ENCODE results near the gene TPRX1. TPM values are rescaled to one million over a fixed set of nuclear protein-coding genes. Genes with fewer than 3 reads are reported as not detected.

Gene TPRX1
- total and polyA plus RNA-seq, 5 experiments from 2014 or later: not detected

DNA sequence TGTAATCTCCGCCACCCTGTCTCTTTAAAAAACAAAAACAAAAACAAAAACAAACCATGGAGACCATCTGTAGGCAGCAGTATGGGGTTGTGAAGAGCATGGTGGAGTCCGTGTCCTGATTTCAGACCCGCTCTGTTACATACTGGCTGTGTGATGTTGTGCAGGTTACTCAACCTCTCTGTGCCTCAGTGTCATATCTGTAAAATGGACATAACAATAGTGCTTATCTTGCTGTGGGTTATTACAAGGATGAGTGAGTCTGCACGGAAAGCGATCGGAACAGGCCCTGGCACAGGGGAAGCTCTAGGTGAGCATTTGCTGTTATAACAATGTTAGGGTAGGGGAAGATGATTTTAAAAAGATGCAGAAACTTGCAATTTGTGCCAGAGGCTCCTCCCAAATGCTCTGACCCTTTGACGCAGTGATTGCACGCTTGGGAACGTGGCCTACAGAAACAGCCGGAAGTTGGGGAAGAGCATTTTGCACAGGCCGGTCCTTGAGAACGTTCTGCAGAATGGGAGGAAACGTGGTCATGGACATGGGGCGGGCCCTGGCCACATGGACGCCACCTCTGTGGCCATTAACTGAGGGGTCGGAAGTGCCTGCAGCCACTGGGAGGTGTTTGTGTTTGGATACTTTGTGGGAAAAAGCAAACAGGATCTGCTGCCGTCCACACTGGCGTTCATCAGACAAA lies 41.6 kb downstream of the TPRX1 start:
- H3K27ac Mint-ChIP-seq: peak overlapping the region in 3 of 10 donors; percentile 3 to 11 (median 8)
- H3K27me3 Mint-ChIP-seq: no peaks in the 10 kb centered on the region
- H3K4me3 Mint-ChIP-seq: no peak overlapping the region
- DNase-seq: no peak
- ATAC-seq: no peak
- peaks cover 0 to 4% (median 2%) of the 10 kb centered on the region in 4 donors for H3K4me1 Mint-ChIP-seq
- H3K9me3 Mint-ChIP-seq: no peaks in the 10 kb centered on the region
- POLR2A ChIA-PET: interaction anchor here (1.1 kb wide), 1 partner anchor 14 kb away, joined by 3 read pairs; no protein-coding TSS in a partner anchor
- peaks cover 4 to 19% (median 9%) of the 10 kb centered on the region in 3 donors for H3K36me3 Mint-ChIP-seq

DNA sequence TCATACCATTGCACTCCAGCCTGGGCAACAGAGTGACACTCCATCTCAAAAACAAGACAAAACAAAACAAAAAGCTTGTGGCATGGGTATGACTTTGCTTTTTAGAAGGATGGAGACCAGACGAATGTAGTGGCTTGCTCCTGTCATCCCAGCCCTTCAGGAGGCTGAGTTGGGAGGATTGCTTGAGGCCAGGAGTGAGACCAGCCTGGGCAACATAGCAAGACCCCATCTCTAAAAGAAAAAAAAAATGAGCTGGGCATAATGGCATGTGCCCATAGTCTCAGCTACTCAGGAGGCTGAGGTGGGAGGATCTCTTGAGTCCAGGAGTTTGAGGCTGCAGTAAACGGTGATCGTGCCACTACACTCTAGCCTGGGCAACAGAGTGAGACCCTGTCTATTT lies 42.2 kb downstream of the TPRX1 start:
- POLR2A ChIA-PET: no interaction called here
- Mint-ChIP-seq H3K9me3 (no peaks in the 10 kb centered on the region), H3K36me3 (peaks cover 4 to 25% (median 9%) of the 10 kb centered on the region in 3 donors), H3K27ac (peak overlapping the region in 3 of 10 donors; percentile 8 to 78 (median 11)), H3K4me3 (no peak overlapping the region), H3K4me1 (peaks cover 0 to 4% (median 2%) of the 10 kb centered on the region in 4 donors), H3K27me3 (no peaks in the 10 kb centered on the region)
- ATAC-seq (no peak), DNase-seq (no peak)

DNA sequence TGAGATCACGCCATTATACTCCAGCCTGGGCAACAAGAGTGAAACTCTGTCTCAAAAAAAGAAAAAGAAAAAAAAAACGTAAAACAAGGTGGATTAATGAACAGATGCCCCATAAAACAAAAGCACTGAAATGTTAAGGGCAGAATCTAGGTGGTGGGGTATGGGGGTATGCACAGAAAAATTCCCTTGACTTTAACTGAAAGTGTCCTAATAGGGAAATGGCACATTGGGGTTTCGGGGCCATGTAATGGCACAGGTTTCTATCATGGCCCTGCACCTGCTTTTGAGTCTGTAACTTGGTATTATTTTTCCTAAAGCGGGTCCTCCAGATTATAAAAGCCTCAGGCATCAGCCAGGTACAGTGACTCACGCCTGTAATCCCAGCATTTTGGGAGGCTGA lies 42.8 kb downstream of the TPRX1 start:
- no peaks in the 10 kb centered on the region for H3K27me3 Mint-ChIP-seq
- no peaks in the 10 kb centered on the region for H3K9me3 Mint-ChIP-seq
- peak overlapping the region in 1 of 10 donors; percentile 78 for H3K27ac Mint-ChIP-seq
- ATAC-seq (no peak), DNase-seq (no peak)
- POLR2A ChIA-PET: interaction anchor here (0.6 kb wide), 1 partner anchor 20 kb away, joined by 3 read pairs; no protein-coding TSS in a partner anchor
- peaks cover 0 to 4% (median 2%) of the 10 kb centered on the region in 4 donors for H3K4me1 Mint-ChIP-seq
- H3K4me3 Mint-ChIP-seq: no peak overlapping the region
- peaks cover 4 to 31% (median 9%) of the 10 kb centered on the region in 3 donors for H3K36me3 Mint-ChIP-seq

DNA sequence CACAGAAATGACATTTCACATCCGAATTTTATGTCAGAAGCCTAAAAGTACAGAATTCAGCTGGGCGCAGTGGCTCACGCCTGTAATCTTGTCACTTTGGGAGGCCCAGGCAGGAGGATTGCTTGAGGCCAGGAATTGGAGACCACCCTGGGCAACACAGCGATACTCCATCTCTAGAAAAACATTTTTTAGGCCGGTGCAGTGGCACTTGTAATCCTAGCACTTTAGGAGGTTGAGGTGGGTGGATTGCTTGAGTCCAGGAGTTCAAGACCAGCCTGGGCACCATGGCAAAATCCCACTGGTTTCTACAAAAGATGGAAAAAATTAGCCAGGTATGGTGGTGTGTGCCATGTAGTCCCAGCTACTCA lies 43.7 kb downstream of the TPRX1 start:
- Mint-ChIP-seq H3K9me3 (no peaks in the 10 kb centered on the region), H3K27ac (peak overlapping the region in 1 of 10 donors; percentile 84), H3K36me3 (peaks cover 4 to 37% (median 9%) of the 10 kb centered on the region in 3 donors), H3K4me3 (no peak overlapping the region), H3K27me3 (no peaks in the 10 kb centered on the region), H3K4me1 (peaks cover 0 to 4% (median 2%) of the 10 kb centered on the region in 4 donors)
- POLR2A ChIA-PET: no interaction called here
- ATAC-seq: no peak
- DNase-seq: no peak

DNA sequence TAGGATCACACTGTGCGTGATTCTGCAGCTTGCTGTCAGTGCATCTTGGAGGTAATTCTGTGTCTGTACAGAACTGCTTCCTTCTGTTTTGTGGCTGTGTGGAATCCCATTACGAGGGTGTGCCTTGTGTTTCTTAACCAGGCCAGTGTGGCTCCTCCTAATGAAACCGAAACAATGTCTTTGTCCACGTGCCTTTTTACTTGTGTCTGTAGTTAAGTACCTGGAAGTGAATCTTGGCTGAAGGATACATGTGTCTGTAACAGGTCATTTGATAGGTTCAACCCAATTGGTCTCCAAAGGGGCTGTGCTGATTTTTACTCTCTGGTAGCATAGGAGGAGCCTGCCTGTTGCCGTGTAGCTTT lies 45.9 kb downstream of the TPRX1 start:
- Mint-ChIP-seq H3K27ac (peak overlapping the region in 2 of 10 donors; percentile 5 to 9), H3K4me3 (no peak overlapping the region), H3K36me3 (peaks cover 4 to 50% (median 13%) of the 10 kb centered on the region in 3 donors), H3K4me1 (peaks cover under 1 to 6% (median 3%) of the 10 kb centered on the region in 4 donors), H3K27me3 (no peaks in the 10 kb centered on the region), H3K9me3 (no peaks in the 10 kb centered on the region)
- no peak for DNase-seq
- ATAC-seq: no peak
- POLR2A ChIA-PET: no interaction called here

DNA sequence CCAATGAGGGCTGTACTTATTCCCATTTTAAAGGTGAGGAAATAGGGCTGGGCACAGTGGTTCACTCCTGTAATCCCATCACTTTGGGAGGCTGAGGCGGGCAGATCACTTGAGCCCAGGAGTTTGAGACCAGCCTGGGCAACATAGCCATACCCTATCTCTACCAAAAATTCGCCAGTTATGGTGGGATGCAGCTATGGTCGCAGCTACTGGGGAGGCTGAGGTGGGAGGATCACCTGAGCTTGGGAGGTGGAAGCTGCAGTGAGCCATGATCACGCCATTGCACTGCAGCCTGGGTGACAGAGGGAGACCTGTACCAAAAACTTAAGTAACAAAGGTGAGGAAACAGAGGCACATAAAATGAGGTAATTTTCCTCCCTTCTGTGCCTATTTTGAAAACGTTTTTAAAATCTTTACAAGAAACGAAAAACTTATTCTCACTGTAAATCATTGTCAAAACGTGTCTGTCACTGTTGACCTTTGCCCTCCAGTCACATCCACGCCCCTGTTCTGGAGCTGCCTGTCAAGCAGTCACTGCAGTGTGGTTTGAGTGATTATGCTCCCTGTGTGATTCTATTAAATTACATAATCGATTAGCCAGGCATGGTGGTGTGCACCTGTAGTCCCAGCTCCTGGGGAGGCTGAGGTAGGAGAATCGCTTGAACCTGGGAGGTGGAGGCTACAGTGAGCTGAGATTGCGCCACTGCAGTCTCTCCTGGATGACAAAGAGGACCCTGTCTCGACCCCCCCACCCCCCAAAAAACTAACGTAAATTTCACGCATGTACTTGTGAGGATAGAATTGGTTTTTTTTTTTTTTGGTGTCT lies 46.5 kb downstream of the TPRX1 start:
- no peaks in the 10 kb centered on the region for H3K27me3 Mint-ChIP-seq
- H3K9me3 Mint-ChIP-seq: no peaks in the 10 kb centered on the region
- peaks cover 4 to 56% (median 16%) of the 10 kb centered on the region in 3 donors for H3K36me3 Mint-ChIP-seq
- no peak overlapping the region for H3K4me3 Mint-ChIP-seq
- no peak for DNase-seq
- peak overlapping the region in 4 of 10 donors; percentile 36 to 74 (median 57) for H3K27ac Mint-ChIP-seq
- no peak for ATAC-seq
- POLR2A ChIA-PET: no interaction called here
- peaks cover 4 to 12% (median 6%) of the 10 kb centered on the region in 4 donors for H3K4me1 Mint-ChIP-seq

DNA sequence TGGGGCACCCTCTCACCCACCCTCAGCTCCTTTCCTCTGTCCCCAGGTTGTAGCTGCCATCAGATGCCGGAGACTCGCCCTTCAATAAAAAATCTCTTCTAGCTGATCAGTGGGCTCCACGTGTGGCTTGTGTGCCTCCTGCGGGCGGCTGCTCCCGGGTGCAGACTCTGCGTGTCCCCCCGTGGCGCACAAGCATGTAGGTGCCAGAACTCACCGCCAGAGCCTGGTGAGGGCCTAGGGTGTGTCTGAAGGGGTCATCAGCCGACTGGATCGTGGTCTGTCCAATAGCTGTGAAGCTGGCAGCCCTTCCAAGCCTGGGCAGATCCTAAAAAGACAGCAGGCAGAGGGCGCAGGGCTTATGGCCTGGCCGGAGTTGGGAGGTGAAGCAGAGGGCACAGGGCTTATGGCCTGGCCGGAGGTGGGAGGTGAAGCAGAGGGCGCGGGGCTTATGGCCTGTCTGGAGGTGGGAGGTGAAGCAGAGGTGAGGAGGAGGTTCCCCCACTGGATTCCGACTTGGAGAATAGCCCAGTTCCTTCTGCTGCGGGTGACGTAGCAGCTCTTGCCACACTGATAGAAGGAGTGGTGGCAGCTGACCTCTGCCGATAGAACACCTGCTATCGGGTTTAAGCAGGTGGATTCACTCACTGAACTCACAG lies 47.3 kb downstream of the TPRX1 start:
- POLR2A ChIA-PET: interaction anchor here (1.5 kb wide), 1 partner anchor 11 kb away, joined by 3 read pairs; no protein-coding TSS in a partner anchor
- Mint-ChIP-seq H3K27me3 (no peaks in the 10 kb centered on the region), H3K36me3 (peaks cover 4 to 64% (median 18%) of the 10 kb centered on the region in 3 donors), H3K4me1 (peaks cover 5 to 19% (median 12%) of the 10 kb centered on the region in 4 donors), H3K9me3 (no peaks in the 10 kb centered on the region), H3K4me3 (peak overlapping the region in 2 of 10 donors; percentile 14 to 19), H3K27ac (peak overlapping the region in 1 of 10 donors; percentile 71)
- ATAC-seq (no peak), DNase-seq (no peak)

DNA sequence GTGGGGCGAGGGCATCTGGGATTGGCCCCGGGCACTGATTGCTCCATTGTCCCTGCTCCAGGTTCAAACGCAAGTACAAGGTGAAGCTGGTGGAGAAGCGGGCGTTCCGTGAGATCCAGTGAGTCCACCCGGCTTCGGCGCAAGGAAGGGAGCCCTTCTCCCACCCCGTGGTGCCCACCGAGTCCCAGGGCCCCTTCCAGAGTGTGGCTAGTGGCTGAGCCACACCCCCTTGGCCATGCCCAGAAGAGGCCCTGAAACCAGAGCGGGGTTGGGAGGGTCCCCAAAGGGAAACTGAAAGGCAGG lies 47.8 kb downstream of the TPRX1 start:
- DNase-seq (no peak), ATAC-seq (no peak)
- Mint-ChIP-seq H3K27me3 (no peaks in the 10 kb centered on the region), H3K4me1 (peaks cover 5 to 22% (median 12%) of the 10 kb centered on the region in 4 donors), H3K36me3 (peaks cover 4 to 68% (median 18%) of the 10 kb centered on the region in 3 donors), H3K9me3 (no peaks in the 10 kb centered on the region), H3K4me3 (no peak overlapping the region), H3K27ac (peak overlapping the region in 2 of 10 donors; percentile 3 to 71)
- POLR2A ChIA-PET: interaction anchor here (1.5 kb wide), 1 partner anchor 10 kb away, joined by 3 read pairs; no protein-coding TSS in a partner anchor

DNA sequence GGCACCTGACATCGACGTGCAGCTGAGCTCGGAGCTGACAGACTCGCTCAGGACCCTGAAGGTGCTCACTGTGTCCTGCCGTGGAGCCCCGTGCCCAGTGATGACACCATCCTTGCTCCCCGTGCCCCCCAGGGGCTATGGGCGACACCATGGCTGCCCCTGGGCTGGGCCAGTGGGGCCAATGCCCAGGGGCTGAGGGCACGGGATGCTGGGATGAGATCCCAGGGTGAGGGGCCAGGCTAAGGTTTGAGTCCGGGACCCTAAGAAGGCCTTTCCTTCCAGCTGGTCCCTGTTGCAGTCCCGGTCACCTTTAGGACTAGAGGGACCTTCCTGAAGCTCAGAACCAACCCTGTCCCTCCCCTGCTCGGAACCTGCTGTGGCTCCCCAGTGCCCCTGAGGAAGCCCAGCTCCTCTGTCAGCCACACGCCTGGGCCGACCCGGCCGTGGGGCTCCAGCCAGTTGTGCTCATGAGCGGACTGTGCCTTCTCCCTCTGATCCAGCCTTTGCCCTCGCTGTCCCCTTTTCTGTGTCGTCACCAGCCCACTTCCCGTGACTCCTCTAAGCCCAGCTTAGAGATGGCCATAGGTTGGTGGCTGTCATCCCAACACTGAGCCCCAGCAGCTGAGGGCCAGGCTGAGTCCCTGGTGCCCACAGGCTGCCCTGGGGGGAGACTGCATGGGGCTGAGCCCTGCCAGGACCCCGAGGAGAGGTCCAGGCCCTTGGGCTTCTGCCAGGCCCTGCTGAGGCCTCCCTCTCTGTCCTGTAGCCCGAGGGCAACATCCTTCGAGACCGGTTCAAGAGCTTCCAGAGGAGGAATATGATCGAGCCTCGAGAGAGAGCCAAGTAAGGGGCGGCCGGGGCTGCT lies 48.4 kb downstream of the TPRX1 start:
- Mint-ChIP-seq H3K9me3 (no peaks in the 10 kb centered on the region), H3K36me3 (peaks cover 4 to 73% (median 18%) of the 10 kb centered on the region in 3 donors), H3K4me1 (peaks cover 5 to 28% (median 14%) of the 10 kb centered on the region in 4 donors), H3K27me3 (no peaks in the 10 kb centered on the region), H3K27ac (peak overlapping the region in 2 of 10 donors; percentile 3 to 73), H3K4me3 (no peak overlapping the region)
- no peak for ATAC-seq
- POLR2A ChIA-PET: interaction anchor here (1.5 kb wide), 1 partner anchor 10 kb away, joined by 3 read pairs; no protein-coding TSS in a partner anchor
- no peak for DNase-seq

DNA sequence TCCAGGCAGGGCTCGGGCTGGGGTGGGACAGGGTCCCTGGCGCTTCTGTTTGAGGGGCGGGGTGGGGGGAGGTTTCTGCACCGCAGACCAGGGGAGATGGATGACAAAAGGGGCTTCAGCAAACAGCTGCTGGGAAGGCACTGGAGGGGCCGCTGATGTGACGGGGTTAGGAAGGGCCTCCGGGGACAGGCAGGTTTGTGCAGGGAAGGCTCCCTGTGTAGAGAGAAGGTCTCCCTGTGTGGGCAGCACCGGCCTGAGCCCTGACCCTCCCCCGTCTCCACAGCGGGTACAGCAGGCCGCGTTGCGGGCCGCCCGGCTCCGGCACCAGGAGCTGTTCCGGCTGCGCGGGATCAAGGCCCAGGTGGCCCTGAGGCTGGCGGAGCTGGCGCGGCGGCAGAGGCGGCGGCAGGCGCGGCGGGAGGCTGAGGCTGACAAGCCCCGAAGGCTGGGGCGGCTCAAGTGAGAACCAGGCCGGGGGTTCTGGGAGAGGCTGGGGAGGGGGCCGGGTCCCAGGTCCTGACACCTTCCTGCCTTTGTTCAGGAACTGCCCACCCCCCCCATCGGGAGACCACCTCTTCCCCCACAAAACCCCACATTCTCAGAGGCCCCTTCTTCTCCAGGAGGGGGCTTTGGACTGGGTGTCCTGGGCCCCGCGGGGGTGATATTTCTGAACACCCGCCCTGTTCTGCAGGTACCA lies 49.1 kb downstream of the TPRX1 start:
- POLR2A ChIA-PET: interaction anchor here (1.5 kb wide), 1 partner anchor 9 kb away, joined by 3 read pairs; no protein-coding TSS in a partner anchor
- H3K27ac Mint-ChIP-seq: peak overlapping the region in 1 of 10 donors; percentile 71
- DNase-seq: no peak
- H3K4me1 Mint-ChIP-seq: peaks cover 5 to 32% (median 17%) of the 10 kb centered on the region in 4 donors
- H3K36me3 Mint-ChIP-seq: peaks cover 4 to 80% (median 18%) of the 10 kb centered on the region in 3 donors
- H3K4me3 Mint-ChIP-seq: no peak overlapping the region
- no peaks in the 10 kb centered on the region for H3K27me3 Mint-ChIP-seq
- H3K9me3 Mint-ChIP-seq: no peaks in the 10 kb centered on the region
- ATAC-seq: no peak

DNA sequence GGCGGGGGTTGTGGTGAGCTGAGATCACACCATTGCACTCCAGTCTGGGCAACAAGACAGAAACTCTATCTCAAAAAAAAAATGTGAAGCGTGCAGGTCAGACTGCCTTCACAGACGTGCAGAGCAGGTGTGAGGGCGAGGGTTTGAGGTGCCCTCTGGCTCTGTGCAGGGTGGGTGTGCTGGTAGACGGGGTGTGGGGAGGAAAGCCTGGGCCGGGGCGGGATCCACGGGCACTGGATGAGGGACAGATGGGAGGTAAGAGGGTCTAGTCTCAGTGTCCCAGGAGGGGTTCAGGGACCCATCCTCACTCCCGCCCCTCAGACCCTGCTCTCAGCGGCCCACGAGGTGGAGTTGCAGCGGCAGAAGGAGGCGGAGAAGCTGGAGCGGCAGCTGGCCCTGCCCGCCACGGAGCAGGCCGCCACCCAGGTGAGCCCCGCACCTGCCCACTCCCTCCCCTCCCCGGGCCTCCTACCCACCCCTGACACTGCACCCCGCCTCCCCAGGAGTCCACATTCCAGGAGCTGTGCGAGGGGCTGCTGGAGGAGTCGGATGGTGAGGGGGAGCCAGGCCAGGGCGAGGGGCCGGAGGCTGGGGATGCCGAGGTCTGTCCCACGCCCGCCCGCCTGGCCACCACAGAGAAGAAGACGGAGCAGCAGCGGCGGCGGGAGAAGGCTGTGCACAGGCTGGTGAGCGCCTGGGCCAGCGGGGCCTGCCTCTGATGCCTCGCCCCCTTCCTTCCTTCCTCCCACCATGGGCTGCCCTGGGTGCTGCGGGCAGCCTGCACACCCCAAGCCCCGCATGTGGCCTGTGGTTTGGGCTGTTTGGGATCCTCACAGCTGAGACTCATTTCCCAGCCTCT lies 49.9 kb downstream of the TPRX1 start:
- no peak for DNase-seq

More for the DNA sequence above, 49.9 kb downstream of the TPRX1 start:
- no peaks in the 10 kb centered on the region for H3K27me3 Mint-ChIP-seq
- no peak for ATAC-seq
- H3K9me3 Mint-ChIP-seq: no peaks in the 10 kb centered on the region
- peak overlapping the region in 2 of 10 donors; percentile 46 to 80 for H3K27ac Mint-ChIP-seq
- H3K36me3 Mint-ChIP-seq: peaks cover 4 to 86% (median 18%) of the 10 kb centered on the region in 3 donors
- peaks cover 5 to 36% (median 24%) of the 10 kb centered on the region in 4 donors for H3K4me1 Mint-ChIP-seq
- POLR2A ChIA-PET: no interaction called here
- H3K4me3 Mint-ChIP-seq: peak overlapping the region in 1 of 10 donors; percentile 39
